Spleen (tissue), 7 donors: ENCODE data around the gene ZNF862.

Source experiments
- CTCF ChIP-seq, 11 experiments: fragments of 200-600 bp in 7 of 11; fragments of 450-650 bp in 4 of 11; sonication (generic) in 4 of 11; IDR thresholded peaks in 8 of 11; conservative IDR thresholded peaks in 3 of 11; 1 replicate in 7 of 11; 2 replicates in 4 of 11; pipeline versions ENCODE4 v1.4.0 to v1.8.0; 2016 to 2021; ENCODE audit warnings: antibody characterized with exemption in 11 of 11, inconsistent platforms in 4 of 11, mild to moderate bottlenecking in 1 of 11
- POLR2A ChIP-seq, 3 donors: fragments of 450-650 bp; IDR thresholded peaks; one replicate each; pipeline ENCODE4 v1.5.1; 2017; ENCODE audit warnings: antibody characterized with exemption in 3 of 3, mild to moderate bottlenecking in 1 of 3
- donor health status: DM: no; HTN: no; CAD: no; lungs with moderate emphysema.
- donor health status: DM: no; HTN: no; CAD: no.
- donor health status: DM: no; HTN: no; CAD: no.

DNA sequence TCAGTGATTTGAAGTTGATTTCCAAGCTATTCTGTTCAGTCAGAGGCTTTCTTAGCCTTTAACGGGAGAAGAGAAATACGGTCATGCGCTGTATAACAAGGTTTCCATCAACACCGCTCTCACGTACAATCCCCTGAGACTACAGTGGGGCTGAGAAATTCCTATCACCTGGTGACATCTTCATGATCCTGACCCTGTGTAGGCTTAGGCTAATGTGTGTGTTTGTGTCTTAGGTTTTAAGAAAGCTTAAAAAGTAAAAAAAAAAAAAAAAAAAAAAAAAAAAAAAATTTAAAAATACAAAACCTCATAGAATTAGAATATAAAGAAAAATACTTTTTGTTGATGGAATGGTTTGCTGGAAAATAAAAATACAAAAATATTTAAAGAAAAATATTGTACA is 1.8 kb downstream of the ZNF862 start:
- TF ChIP-seq CTCF (IDR thresholded peaks at IDR 0.05 in 8 of 11, conservative IDR thresholded peaks at IDR 0.05 in 3 of 11) (no peak), POLR2A (IDR thresholded peaks at IDR 0.05) (no peak)
